Stimulated activated CD4-positive, alpha-beta T cell treated with anti-CD3 and anti-CD28 coated beads, Interleukin-15, amount 100 ng/mL, for 24 hours (primary cell): Measurements from ENCODE around the gene SDE2.
"Not testable (repeated sequence)": the region's sequence is repeated elsewhere in the genome, so short reads cannot be mapped to it uniquely, and the experiment has no call there.

Experiments
- DNase-seq: peaks from one replicate; pipeline ENCODE4 v3.0.0-alpha.2; 2020

The SDE2 gene

DNA sequence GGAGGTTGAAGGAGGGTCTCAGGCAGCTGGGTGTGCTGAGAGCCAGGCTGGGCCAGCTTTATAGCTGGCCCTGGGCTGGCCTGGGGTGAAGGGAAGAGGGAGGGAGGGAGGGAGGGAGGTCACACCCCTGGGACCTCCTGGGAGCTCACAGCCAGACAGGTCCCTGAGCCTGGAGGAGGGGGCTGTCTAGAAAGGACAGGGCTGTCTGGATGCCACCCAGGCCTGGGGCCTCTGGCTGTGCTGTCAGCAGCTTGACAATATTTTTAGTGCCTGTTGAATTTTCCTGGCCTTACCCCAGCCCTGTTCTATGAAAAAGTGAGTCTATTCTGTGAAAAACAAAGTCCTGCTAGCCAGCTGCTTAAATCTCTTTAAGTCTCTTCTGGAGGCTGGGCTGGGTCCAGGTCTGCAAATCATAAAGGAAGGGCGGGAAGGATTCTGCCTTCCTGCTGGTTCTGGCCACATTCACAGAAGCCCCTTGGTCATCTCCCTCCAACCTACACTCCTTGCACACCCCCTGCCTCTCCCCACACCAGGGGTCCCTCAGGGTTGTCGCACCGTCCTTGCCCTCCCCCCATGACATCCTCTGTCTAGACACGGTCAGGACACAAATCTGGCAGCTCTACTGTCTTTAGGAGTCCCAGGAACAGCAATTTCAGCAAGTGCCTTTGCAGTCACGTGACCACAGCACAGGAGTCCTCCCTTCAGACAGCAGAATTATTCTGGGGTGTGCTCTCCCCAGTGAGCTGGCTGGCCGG lies 57.8 kb downstream of the SDE2 start, which contains the start of gene LEFTY2:
LEFTY2 (minus strand) TSS at position 34 of the 755 bp plus-strand sequence. CDS start 80 bp downstream, outside the sequence.
- DNase-seq, result no peak

DNA sequence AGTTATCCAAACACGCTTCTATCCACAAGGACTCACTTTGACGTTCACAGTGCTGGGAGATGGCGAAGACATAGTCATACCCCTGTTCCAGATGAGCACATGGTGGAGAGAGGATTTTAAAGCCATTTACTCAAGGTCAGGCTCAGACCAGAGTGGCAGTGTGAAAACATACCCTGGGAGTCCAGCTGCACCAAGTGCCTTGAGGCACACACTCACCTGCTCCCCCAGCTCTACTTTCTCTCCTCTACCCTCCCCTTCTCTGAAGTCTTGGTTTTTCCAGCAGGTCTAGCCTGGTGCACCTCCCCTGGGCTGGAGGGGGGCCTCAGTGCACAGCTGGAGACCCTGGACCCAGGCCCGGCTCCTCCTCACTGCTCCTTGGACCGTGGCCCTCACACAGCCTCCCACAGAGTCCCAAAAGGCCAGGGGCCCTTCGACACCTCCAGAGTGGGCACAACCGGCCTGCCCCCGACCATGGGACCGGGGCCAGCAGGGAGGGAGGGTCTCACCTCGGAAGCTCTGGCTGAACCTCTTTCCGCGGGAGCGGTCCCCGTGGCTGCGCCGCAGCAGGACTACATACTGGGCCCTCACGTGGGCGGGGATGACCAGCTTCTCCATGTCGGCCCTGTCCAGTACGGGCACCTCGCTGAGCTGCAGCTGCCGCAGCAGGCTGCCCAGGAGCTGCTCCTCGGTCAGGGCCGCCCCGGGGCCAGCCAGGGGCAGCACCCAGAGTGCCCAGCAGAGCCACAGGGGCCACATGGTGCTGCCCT lies 58.6 kb downstream of the SDE2 start:
- no peak for DNase-seq

DNA sequence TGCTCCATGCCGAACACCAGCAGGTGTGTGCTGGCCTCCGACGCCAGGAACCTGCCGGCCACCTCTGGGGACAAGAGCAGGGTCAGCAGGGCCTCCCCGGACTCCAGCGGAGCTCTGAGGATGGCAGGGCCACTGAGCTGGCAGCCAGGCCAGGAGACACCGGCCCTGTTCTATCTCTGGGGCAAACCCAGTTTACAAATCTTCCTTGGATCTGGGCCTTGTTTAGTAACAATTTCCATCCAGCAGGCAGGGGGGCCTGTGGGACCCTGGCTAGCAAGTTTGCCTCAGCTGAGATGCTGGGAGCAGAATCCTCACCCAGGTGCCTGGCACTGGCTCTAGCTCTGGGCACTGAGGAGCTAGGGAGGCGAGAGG lies 59.2 kb downstream of the SDE2 start:
- not testable (repeated sequence) for DNase-seq

DNA sequence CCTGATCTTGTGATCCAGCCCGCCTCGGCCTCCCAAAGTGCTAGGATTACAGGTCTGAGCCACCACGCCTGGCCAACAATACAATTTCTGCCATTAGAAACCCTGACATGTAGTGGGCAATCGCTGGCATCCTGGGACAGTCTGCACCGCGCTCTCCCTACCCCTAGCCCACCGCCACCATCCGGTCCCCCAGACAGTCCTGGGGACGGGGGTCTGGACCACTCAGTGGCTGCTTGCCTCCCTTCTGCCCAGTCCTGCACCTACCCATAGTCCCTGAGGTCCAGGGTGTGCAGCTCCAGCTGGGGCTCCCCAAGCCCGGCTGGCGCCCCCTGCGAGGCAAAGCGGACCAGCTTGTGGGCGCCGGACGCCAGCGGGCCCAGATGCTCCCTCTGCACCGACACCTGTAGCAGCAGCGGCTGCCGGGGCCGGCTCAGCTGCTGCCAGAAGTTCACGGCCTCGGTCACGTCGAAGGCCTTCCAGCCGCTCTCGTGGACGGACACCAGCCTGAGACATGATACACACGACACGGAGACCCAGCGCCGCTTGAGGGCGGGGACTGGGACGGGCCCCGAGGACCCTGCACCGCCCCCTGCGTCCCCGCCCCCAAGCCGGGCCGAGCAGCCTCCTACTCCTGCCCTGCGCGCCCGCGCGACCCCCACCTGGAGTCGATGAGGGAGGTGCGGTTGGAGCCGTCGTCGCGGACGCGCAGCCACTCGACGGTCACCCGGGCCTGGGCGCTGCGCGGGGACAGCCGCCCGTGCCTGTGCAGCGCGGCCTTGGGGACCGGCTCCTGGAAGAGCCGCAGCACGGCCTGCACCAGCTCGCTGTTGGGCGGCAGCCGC lies 59.8 kb downstream of the SDE2 start:
- DNase-seq, result not testable (repeated sequence)

DNA sequence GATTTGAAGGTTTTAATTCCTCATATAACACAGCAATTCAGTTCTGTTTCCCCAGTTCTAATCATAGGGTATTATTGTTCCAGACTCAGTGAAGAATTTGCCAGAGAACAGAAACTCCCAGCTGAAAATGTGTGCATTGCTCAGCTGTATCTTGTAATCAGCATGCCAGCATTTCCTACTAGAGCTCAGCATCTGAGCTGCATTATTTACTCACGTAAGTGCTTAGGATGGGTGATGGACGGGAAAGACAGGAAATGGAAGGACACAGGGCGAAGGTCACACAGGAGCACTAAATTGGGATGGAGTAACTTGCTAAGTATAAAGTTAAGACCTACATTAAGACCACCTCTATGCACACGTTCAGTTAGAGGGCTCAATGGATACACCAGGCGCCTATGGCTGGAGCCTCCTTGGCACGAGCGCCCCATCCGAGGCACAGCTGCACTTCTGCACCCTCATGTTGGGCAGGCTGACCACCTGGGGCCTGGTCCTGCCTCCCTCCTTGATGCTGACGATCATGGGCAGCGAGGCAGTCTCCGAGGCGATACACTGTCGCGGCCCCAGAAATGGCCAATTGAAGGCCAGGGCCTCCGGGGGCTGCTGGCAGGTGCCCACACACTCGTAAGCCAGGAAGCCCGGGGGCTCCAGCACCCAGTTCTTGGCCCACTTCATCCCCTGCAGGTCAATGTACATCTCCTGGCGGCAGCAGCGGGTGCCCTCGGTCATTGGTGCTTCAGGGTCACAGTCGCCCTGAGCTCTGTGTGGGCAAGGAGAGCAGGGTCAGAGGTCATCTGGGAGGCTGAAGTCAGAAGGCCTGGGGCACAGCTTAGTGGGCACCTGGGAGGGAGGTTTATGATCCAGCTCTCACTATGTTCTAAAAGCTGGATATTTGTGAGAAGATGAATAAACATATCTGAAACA lies 61.8 kb downstream of the SDE2 start:
- no peak for DNase-seq

DNA sequence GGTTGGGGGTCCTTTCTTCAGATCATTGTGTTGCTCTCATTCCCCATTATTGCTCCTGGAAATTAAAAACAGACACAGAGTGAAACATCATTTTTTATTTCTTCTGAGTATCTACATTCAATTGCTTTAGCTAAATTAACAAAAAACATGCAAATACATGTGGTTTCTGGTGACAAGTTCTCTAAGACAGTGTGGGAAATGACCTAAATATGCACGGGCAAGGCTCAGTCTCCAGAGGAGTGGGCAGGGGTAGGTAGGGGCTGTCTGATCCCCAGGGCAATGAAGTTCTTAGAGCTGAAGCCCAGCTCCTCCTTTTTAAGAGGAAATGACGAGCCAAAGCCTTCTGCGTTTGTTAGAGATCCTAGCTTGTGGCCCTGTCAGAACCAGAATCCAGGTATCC lies 62.6 kb downstream of the SDE2 start:
- no peak for DNase-seq

DNA sequence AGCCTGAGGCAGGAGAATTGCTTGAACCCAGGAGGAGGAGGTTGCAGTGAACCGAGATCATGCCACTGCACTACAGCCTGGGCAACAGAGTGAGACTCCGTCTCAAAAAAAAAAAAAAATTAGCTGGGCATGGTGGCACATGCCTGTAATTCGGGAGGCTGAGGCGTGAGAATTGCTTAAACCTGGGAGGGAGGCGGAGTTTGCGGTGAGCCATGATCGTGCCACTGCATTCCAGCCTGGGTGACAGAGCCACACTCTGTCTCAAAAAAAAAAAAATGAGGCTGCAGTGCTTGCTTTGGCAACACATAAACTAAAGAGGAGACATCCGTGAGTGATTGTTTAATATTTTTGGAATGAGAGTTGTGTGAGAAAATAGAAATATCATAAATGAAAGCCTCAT lies 63.1 kb downstream of the SDE2 start:
- DNase-seq, result not testable (repeated sequence)

DNA sequence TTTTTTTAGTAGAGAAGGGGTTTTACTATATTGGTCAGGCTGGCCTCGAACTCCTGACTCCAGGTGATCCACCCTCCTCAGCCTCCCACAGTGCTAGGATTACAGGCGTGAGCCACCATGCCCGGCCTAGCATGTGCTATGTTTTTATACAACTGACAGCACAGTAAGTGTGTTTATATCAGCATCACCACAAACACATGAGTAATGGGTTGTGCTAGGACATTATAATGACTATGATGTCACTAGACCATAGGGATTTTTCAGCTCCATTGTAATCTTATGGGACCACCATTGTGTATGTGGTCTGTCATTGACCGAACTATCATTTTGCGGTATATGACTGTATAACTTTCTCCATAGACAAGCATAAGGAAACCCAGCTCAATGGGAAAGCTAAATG lies 64.4 kb downstream of the SDE2 start:
- no peak for DNase-seq

DNA sequence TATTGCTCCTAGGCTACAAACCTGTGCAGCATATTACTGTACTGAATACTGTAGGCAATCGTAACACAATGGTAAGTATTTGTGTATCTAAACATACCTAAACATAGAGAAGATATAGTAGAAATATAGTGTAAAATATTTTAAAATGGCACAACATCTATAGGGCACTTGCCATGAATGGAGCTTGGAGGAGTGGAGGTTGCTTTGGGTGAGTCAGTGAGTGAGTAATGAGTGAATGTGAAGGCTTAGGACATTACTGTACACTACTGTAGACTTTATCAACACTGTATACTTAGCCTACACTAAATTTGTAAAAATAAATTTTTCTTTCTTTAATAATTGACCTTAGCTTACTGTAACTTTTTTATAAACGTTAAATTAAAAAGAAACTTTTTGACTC lies 66.1 kb downstream of the SDE2 start:
- DNase-seq, result no peak
